ENCODE measurements around the gene PDGFA.

DNA sequence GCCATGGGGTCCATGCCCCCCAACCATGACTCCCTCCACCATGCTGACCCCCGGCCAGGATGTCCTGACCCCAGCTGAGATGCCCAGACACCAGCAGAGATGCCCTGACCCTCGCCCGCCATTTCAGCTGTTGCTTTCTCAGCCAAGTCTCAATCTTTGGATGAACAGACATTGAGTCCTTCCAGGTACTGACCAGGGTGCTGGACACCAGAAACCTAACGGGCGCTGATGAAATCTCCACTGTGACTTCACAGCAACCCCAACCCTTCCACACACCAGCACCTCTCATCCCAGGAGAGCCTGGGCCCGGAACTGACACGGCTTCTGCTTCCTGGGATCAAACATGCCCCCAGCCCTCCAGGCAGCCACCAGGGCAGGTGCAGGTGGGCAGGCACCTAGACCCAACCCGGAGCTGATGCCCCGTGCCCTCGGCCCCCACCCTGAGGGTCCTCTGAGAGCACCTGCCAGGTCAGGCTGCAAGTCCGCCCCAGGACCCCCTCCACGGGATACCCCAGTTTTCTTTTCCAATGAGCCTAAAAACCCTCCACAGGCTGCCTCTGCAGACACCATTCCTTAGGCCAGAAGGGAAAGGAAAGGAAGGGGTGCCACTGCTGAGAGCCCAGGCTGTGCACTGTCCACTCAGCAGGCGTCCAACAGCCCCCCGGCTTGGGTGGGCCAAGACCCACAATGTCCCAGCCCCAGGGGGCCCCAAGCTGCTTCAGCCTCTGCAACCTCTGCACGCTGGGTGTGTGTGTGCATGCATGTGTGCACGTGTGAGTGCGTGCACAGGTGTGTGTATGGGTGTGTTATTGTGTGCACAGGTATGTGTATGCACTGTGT is 43.4 kb upstream of the PDGFA start:
- no peak for TF ChIP-seq ZNF121 (CRISPR knock-in tag; IDR thresholded peaks at IDR 0.05)
- TF ChIP-seq, protein P1, sequence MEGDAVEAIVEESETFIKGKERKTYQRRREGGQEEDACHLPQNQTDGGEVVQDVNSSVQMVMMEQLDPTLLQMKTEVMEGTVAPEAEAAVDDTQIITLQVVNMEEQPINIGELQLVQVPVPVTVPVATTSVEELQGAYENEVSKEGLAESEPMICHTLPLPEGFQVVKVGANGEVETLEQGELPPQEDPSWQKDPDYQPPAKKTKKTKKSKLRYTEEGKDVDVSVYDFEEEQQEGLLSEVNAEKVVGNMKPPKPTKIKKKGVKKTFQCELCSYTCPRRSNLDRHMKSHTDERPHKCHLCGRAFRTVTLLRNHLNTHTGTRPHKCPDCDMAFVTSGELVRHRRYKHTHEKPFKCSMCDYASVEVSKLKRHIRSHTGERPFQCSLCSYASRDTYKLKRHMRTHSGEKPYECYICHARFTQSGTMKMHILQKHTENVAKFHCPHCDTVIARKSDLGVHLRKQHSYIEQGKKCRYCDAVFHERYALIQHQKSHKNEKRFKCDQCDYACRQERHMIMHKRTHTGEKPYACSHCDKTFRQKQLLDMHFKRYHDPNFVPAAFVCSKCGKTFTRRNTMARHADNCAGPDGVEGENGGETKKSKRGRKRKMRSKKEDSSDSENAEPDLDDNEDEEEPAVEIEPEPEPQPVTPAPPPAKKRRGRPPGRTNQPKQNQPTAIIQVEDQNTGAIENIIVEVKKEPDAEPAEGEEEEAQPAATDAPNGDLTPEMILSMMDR (IDR thresholded peaks at IDR 0.05): no peak
- TF ChIP-seq, protein P2, sequence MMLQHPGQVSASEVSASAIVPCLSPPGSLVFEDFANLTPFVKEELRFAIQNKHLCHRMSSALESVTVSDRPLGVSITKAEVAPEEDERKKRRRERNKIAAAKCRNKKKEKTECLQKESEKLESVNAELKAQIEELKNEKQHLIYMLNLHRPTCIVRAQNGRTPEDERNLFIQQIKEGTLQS (CRISPR knock-in tag; conservative IDR thresholded peaks at IDR 0.05): no peak
